ENCODE data around the gene ALAS1.
"Not testable (repeated sequence)": the region's sequence is repeated elsewhere in the genome, so short reads cannot be mapped to it uniquely, and the experiment has no call there.

ALAS1 gene

GRCh38 chr3:52167240-52167639, 30.7 kb upstream of the ALAS1 start:
- H3K36me3 ChIP-seq: no peaks in the 10 kb centered on the region
- H3K27me3 ChIP-seq: no peaks in the 10 kb centered on the region
- no peak overlapping the region for H3K27ac ChIP-seq
- no peaks in the 10 kb centered on the region for H3K4me1 ChIP-seq (ENCODE audit: control insufficient read depth in 1 of 2, insufficient read depth in 1 of 2, low read depth in 1 of 2, low read length in 1 of 2)
- TF ChIP-seq CTCF (IDR thresholded peaks at IDR 0.05): no peak
- no peak overlapping the region for H3K4me3 ChIP-seq (ENCODE audit: low read depth in 1 of 2, low read length in 1 of 2)
- H3K9me3 ChIP-seq: no peaks in the 10 kb centered on the region

- not testable (repeated sequence) for H3K4me3 ChIP-seq (ENCODE audit: low read depth in 1 of 2, low read length in 1 of 2); H3K36me3 ChIP-seq; H3K27me3 ChIP-seq; H3K27ac ChIP-seq; H3K9me3 ChIP-seq; H3K4me1 ChIP-seq (ENCODE audit: control insufficient read depth in 1 of 2, insufficient read depth in 1 of 2, low read depth in 1 of 2, low read length in 1 of 2)
Observed at GRCh38 chr3:52170217-52170616, 27.7 kb upstream of the ALAS1 start.

- Histone ChIP-seq H3K9me3 (no peaks in the 10 kb centered on the region), H3K4me1 (ENCODE audit: control insufficient read depth in 1 of 2, insufficient read depth in 1 of 2, low read depth in 1 of 2, low read length in 1 of 2) (no peaks in the 10 kb centered on the region), H3K4me3 (ENCODE audit: low read depth in 1 of 2, low read length in 1 of 2) (no peak overlapping the region), H3K27ac (no peak overlapping the region), H3K36me3 (no peaks in the 10 kb centered on the region), H3K27me3 (no peaks in the 10 kb centered on the region)
- no peak for TF ChIP-seq CTCF (IDR thresholded peaks at IDR 0.05)
Observed at GRCh38 chr3:52171514-52172261, 26.3 kb upstream of the ALAS1 start.

GRCh38 chr3:52172262-52172757, 25.6 kb upstream of the ALAS1 start:
- H3K36me3 ChIP-seq: no peaks in the 10 kb centered on the region
- H3K9me3 ChIP-seq: no peaks in the 10 kb centered on the region
- no peak overlapping the region for H3K27ac ChIP-seq

GRCh38 chr3:52173101-52173500, 24.9 kb upstream of the ALAS1 start:
- no peaks in the 10 kb centered on the region for H3K27me3 ChIP-seq
- H3K27ac ChIP-seq: no peak overlapping the region
- no peak overlapping the region for H3K4me3 ChIP-seq (ENCODE audit: low read depth in 1 of 2, low read length in 1 of 2)
- no peak for TF ChIP-seq CTCF (IDR thresholded peaks at IDR 0.05)
- H3K36me3 ChIP-seq: no peaks in the 10 kb centered on the region
- H3K9me3 ChIP-seq: no peaks in the 10 kb centered on the region
- H3K4me1 ChIP-seq (ENCODE audit: control insufficient read depth in 1 of 2, insufficient read depth in 1 of 2, low read depth in 1 of 2, low read length in 1 of 2): no peaks in the 10 kb centered on the region

More at GRCh38 chr3:52172262-52172757, 25.6 kb upstream of the ALAS1 start:
- TF ChIP-seq CTCF (IDR thresholded peaks at IDR 0.05): no peak
- no peaks in the 10 kb centered on the region for H3K4me1 ChIP-seq (ENCODE audit: control insufficient read depth in 1 of 2, insufficient read depth in 1 of 2, low read depth in 1 of 2, low read length in 1 of 2)
- H3K4me3 ChIP-seq (ENCODE audit: low read depth in 1 of 2, low read length in 1 of 2): no peak overlapping the region
- H3K27me3 ChIP-seq: no peaks in the 10 kb centered on the region

- H3K4me3 ChIP-seq (ENCODE audit: low read depth in 1 of 2, low read length in 1 of 2): no peak overlapping the region
- no peaks in the 10 kb centered on the region for H3K27me3 ChIP-seq
- TF ChIP-seq CTCF (IDR thresholded peaks at IDR 0.05): no peak
- no peaks in the 10 kb centered on the region for H3K9me3 ChIP-seq
- H3K36me3 ChIP-seq: no peaks in the 10 kb centered on the region
- no peak overlapping the region for H3K27ac ChIP-seq
- no peaks in the 10 kb centered on the region for H3K4me1 ChIP-seq (ENCODE audit: control insufficient read depth in 1 of 2, insufficient read depth in 1 of 2, low read depth in 1 of 2, low read length in 1 of 2)
Observed at GRCh38 chr3:52174896-52175295, 23.1 kb upstream of the ALAS1 start.
